CD4-positive, CD25-positive, alpha-beta regulatory T cell (primary cell): ENCODE measurements around the gene WDR38. TPM values are rescaled to one million over a fixed set of nuclear protein-coding genes. Genes with fewer than 3 reads are reported as not detected.

Source experiments
- ATAC-seq, 2 donors: fragments of 150-1000 bp; cut with Tn5 transposase; one replicate each; pipeline ENCODE4 v1.10.0; 2021; ENCODE audit warnings: low read depth in 2 of 2, moderate number of reproducible peaks in 2 of 2, moderate library complexity in 1 of 2
- DNase-seq, 3 donors: peaks; one replicate each; pipeline versions ENCODE4 v3.0.0 to v3.0.0-alpha.2; 2012 to 2022; ENCODE audit warnings: mixed read lengths in 1 of 3
- H3K27ac ChIP-seq: one replicate; pipeline ENCODE4 v1.7.0; 2013; ENCODE audit warnings: mild to moderate bottlenecking, low read length; ENCODE audit not compliant: insufficient read depth, poor library complexity, severe bottlenecking
- H3K27me3 ChIP-seq: one replicate; pipeline ENCODE4 v1.7.0; 2013; ENCODE audit warnings: low read length; ENCODE audit not compliant: control insufficient read depth, insufficient read depth
- H3K36me3 ChIP-seq: one replicate; pipeline ENCODE4 v1.7.0; 2013; ENCODE audit warnings: mild to moderate bottlenecking, low read length, moderate library complexity; ENCODE audit not compliant: control insufficient read depth, insufficient read depth
- H3K4me1 ChIP-seq: 2 replicates; pipeline ENCODE4 v1.7.0; 2013; ENCODE audit warnings: mild to moderate bottlenecking, low read length; ENCODE audit not compliant: insufficient read depth, control insufficient read depth, poor library complexity, severe bottlenecking
- H3K4me3 ChIP-seq: one replicate; pipeline ENCODE4 v1.7.0; 2013; ENCODE audit warnings: low read depth, mild to moderate bottlenecking, low read length, moderate library complexity
- H3K9me3 ChIP-seq, 2 experiments: 1 replicate in 1 of 2; 2 replicates in 1 of 2; pipeline ENCODE4 v1.7.0; 2013; ENCODE audit warnings: low read length in 2 of 2, mild to moderate bottlenecking in 1 of 2, moderate library complexity in 1 of 2; ENCODE audit not compliant: control insufficient read depth in 2 of 2
- H3K27ac Mint-ChIP-seq, 3 donors: one replicate each; pipeline ENCODE4 v1.8.0; 2020 to 2022; ENCODE audit warnings: mild to moderate bottlenecking in 3 of 3, mixed read lengths in 3 of 3, moderate library complexity in 2 of 3
- H3K27me3 Mint-ChIP-seq: one replicate; pipeline ENCODE4 v1.8.0; 2022; ENCODE audit warnings: mild to moderate bottlenecking, mixed read lengths
- H3K36me3 Mint-ChIP-seq: one replicate; pipeline ENCODE4 v1.8.0; 2020; ENCODE audit warnings: mixed read lengths
- H3K4me1 Mint-ChIP-seq, 4 donors: one replicate each; pipeline ENCODE4 v1.8.0; 2020 to 2022; ENCODE audit warnings: mixed read lengths in 4 of 4, mild to moderate bottlenecking in 1 of 4
- H3K4me3 Mint-ChIP-seq, 4 donors: one replicate each; pipeline ENCODE4 v1.8.0; 2020 to 2022; ENCODE audit warnings: mild to moderate bottlenecking in 4 of 4, mixed read lengths in 4 of 4, moderate library complexity in 3 of 4
- H3K9me3 Mint-ChIP-seq, 7 donors: one replicate each; pipeline ENCODE4 v1.8.0; 2020 to 2022; ENCODE audit warnings: mixed read lengths in 7 of 7, mild to moderate bottlenecking in 3 of 7, moderate library complexity in 2 of 7
- polyA plus RNA-seq, 4 donors: library from polyadenylated mRNA; unstranded; fragments of 300-500 nt; fragmentation: Illumina TruSeq; gene quantifications; one replicate each; pipeline ENCODE4 v1.2.3, GENCODE V29; 2021
- total RNA-seq: library from RNA; stranded (reverse); gene quantifications from one replicate; pipeline ENCODE4 v1.2.3, GENCODE V29; 2022

The WDR38 gene
- total and polyA plus RNA-seq, 5 donors from 2014 or later = not detected

GRCh38 chr9:124875501-124875900 is 22.2 kb downstream of the WDR38 start:
- Histone ChIP-seq H3K36me3 (peaks cover 85% of the 10 kb centered on the region), H3K4me3 (no peak overlapping the region), H3K27ac (peak overlapping the region; percentile 16), H3K27me3 (no peaks in the 10 kb centered on the region), H3K4me1 (peaks cover 39% of the 10 kb centered on the region), H3K9me3 (no peaks in the 10 kb centered on the region)
- H3K9me3 Mint-ChIP-seq = no peaks in the 10 kb centered on the region
- no peaks in the 10 kb centered on the region for H3K27me3 Mint-ChIP-seq
- H3K27ac Mint-ChIP-seq = peak overlapping the region in 2 of 3 donors; percentile 35 to 62
- DNase-seq (no peak), ATAC-seq (no peak)
- peaks cover 36% of the 10 kb centered on the region for H3K36me3 Mint-ChIP-seq
- H3K4me3 Mint-ChIP-seq = no peak overlapping the region
- H3K4me1 Mint-ChIP-seq = peaks cover 5 to 53% (median 32%) of the 10 kb centered on the region in 4 donors

- H3K4me1 ChIP-seq = peaks cover 26% of the 10 kb centered on the region
- no peaks in the 10 kb centered on the region for H3K27me3 Mint-ChIP-seq
- DNase-seq (no peak), ATAC-seq (no peak)
- H3K36me3 Mint-ChIP-seq = peaks cover 37% of the 10 kb centered on the region
- no peak overlapping the region for H3K27ac ChIP-seq
- H3K9me3 Mint-ChIP-seq = no peaks in the 10 kb centered on the region
- H3K4me3 Mint-ChIP-seq = no peak overlapping the region
- H3K27ac Mint-ChIP-seq = peak overlapping the region in 2 of 3 donors; percentile 8 to 89
- peaks cover 5 to 48% (median 17%) of the 10 kb centered on the region in 4 donors for H3K4me1 Mint-ChIP-seq
- no peaks in the 10 kb centered on the region for H3K27me3 ChIP-seq
- peaks cover 94% of the 10 kb centered on the region for H3K36me3 ChIP-seq
- H3K9me3 ChIP-seq = no peaks in the 10 kb centered on the region
- no peak overlapping the region for H3K4me3 ChIP-seq
These were observed 23.9 kb downstream of the WDR38 start for GRCh38 chr9:124877021-124877782.

- no peaks in the 10 kb centered on the region for H3K9me3 Mint-ChIP-seq
- H3K4me1 Mint-ChIP-seq = peaks cover 3 to 40% (median 10%) of the 10 kb centered on the region in 4 donors
- H3K36me3 ChIP-seq = peaks cover 97% of the 10 kb centered on the region
- no peak overlapping the region for H3K27ac Mint-ChIP-seq
- no peaks in the 10 kb centered on the region for H3K27me3 ChIP-seq
- H3K27ac ChIP-seq = no peak overlapping the region
- no peaks in the 10 kb centered on the region for H3K27me3 Mint-ChIP-seq
- H3K36me3 Mint-ChIP-seq = peaks cover 36% of the 10 kb centered on the region
- DNase-seq (no peak), ATAC-seq (no peak)
- peaks cover 18% of the 10 kb centered on the region for H3K4me1 ChIP-seq
- no peaks in the 10 kb centered on the region for H3K9me3 ChIP-seq
- no peak overlapping the region for H3K4me3 Mint-ChIP-seq
- H3K4me3 ChIP-seq = no peak overlapping the region
These were observed 24.8 kb downstream of the WDR38 start for GRCh38 chr9:124878021-124878420.

GRCh38 chr9:124878518-124878917 is 25.3 kb downstream of the WDR38 start:
- Mint-ChIP-seq H3K4me3 (no peak overlapping the region), H3K36me3 (peaks cover 32% of the 10 kb centered on the region), H3K4me1 (peaks cover 0 to 35% (median 6%) of the 10 kb centered on the region in 4 donors), H3K9me3 (no peaks in the 10 kb centered on the region), H3K27me3 (no peaks in the 10 kb centered on the region), H3K27ac (no peak overlapping the region)
- H3K27me3 ChIP-seq = no peaks in the 10 kb centered on the region
- DNase-seq (no peak), ATAC-seq (no peak)
- H3K27ac ChIP-seq = no peak overlapping the region
- peaks cover 92% of the 10 kb centered on the region for H3K36me3 ChIP-seq
- no peak overlapping the region for H3K4me3 ChIP-seq
- H3K4me1 ChIP-seq = peaks cover 13% of the 10 kb centered on the region
- H3K9me3 ChIP-seq = no peaks in the 10 kb centered on the region

GRCh38 chr9:124879226-124879625 is 26.0 kb downstream of the WDR38 start:
- no peak for ATAC-seq
- Histone ChIP-seq H3K27ac (no peak overlapping the region), H3K36me3 (peaks cover 85% of the 10 kb centered on the region), H3K9me3 (no peaks in the 10 kb centered on the region), H3K27me3 (no peaks in the 10 kb centered on the region), H3K4me3 (no peak overlapping the region), H3K4me1 (peaks cover 6% of the 10 kb centered on the region)
- peak overlapping the region in 1 of 3 donors; percentile 51 for H3K27ac Mint-ChIP-seq
- peaks cover 30% of the 10 kb centered on the region for H3K36me3 Mint-ChIP-seq
- peaks cover 0 to 28% (median 5%) of the 10 kb centered on the region in 4 donors for H3K4me1 Mint-ChIP-seq
- H3K27me3 Mint-ChIP-seq = no peaks in the 10 kb centered on the region
- DNase-seq = no peak
- no peaks in the 10 kb centered on the region for H3K9me3 Mint-ChIP-seq
- H3K4me3 Mint-ChIP-seq = no peak overlapping the region

GRCh38 chr9:124880501-124880900 is 27.2 kb downstream of the WDR38 start:
- Histone ChIP-seq H3K36me3 (peaks cover 79% of the 10 kb centered on the region), H3K9me3 (no peaks in the 10 kb centered on the region), H3K4me1 (peaks cover 5% of the 10 kb centered on the region), H3K27me3 (no peaks in the 10 kb centered on the region), H3K4me3 (no peak overlapping the region), H3K27ac (no peak overlapping the region)
- Mint-ChIP-seq H3K27me3 (no peaks in the 10 kb centered on the region), H3K36me3 (peaks cover 28% of the 10 kb centered on the region), H3K27ac (peak overlapping the region in 1 of 3 donors; percentile 11), H3K4me3 (no peak overlapping the region), H3K9me3 (no peaks in the 10 kb centered on the region), H3K4me1 (peaks cover 0 to 18% (median 3%) of the 10 kb centered on the region in 4 donors)
- ATAC-seq (peak in 1 of 2 donors; percentile 40), DNase-seq (peak in 1 of 3 donors; percentile 50)

- peaks cover 78% of the 10 kb centered on the region for H3K36me3 ChIP-seq
- Mint-ChIP-seq H3K4me3 (no peak overlapping the region), H3K4me1 (peaks cover 0 to 18% (median 3%) of the 10 kb centered on the region in 4 donors), H3K36me3 (peaks cover 35% of the 10 kb centered on the region), H3K27ac (peak overlapping the region in 2 of 3 donors; percentile 38 to 80), H3K27me3 (no peaks in the 10 kb centered on the region), H3K9me3 (no peaks in the 10 kb centered on the region)
- ATAC-seq = no peak
- no peaks in the 10 kb centered on the region for H3K9me3 ChIP-seq
- peaks cover 5% of the 10 kb centered on the region for H3K4me1 ChIP-seq
- H3K4me3 ChIP-seq = no peak overlapping the region
- H3K27ac ChIP-seq = no peak overlapping the region
- H3K27me3 ChIP-seq = no peaks in the 10 kb centered on the region
- DNase-seq = peak in 2 of 3 donors; percentile 17 to 53
These were observed 28.0 kb downstream of the WDR38 start for GRCh38 chr9:124881138-124881743.
